GM12873 (cell line): ENCODE data around the gene RAB5A.

Source experiments
- CTCF ChIP-seq: IDR thresholded peaks from 2 replicates; pipeline ENCODE4 v1.5.1; 2012; ENCODE audit warnings: low read depth, mild to moderate bottlenecking, moderate library complexity, low read length, control low read depth; ENCODE audit not compliant: insufficient read depth; ENCODE audit errors: missing control alignments

The RAB5A gene

GRCh38 chr3:19937459-19938294 is 9.2 kb upstream of the RAB5A start:
- TF ChIP-seq CTCF = no peak

- no peak for TF ChIP-seq CTCF
Observed at GRCh38 chr3:19938295-19938627, 8.6 kb upstream of the RAB5A start.

- no peak for TF ChIP-seq CTCF
Observed at GRCh38 chr3:19940643-19941042, 6.3 kb upstream of the RAB5A start.

GRCh38 chr3:19945534-19945933 is 1.4 kb upstream of the RAB5A start:
- no peak for TF ChIP-seq CTCF

GRCh38 chr3:19945969-19946831 is 697 bp upstream of the RAB5A start:
- TF ChIP-seq CTCF = no peak

- no peak for TF ChIP-seq CTCF
Observed at GRCh38 chr3:19947549-19948225, 790 bp downstream of the RAB5A start.

GRCh38 chr3:19948226-19948591 is 1.3 kb downstream of the RAB5A start:
- TF ChIP-seq CTCF = no peak
